ENCODE measurements around the gene ECHDC1.

ECHDC1 gene

DNA sequence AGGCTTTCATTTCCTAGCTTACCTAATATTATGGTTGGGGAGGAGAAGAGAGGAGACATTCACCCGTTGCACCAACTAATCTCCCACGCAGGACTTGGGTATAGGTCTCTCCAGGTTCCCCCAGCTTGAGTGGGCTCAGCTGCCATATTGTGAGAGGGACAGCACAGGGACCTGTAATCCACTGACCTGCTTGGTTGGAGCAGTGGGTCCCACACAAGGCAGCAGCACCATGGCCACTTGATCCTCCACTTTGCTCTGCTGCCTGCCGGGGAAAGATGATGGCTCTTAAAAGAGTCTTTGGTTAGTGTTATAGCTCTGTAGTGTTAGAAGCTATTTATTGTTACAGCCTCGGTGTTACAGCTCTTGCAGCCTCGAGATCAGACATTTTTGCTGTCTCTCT, 22.5 kb upstream of the ECHDC1 start:
- DNase-seq (ENCODE audit: low spot score) = no peak
- in situ Hi-C loops (cut with MboI; ENCODE audit: low pct_unique_long_range_greater_than_20kb, low sequenced_read_pairs, unreplicated experiment) = no loop called here
- TF ChIP-seq, protein P1, sequence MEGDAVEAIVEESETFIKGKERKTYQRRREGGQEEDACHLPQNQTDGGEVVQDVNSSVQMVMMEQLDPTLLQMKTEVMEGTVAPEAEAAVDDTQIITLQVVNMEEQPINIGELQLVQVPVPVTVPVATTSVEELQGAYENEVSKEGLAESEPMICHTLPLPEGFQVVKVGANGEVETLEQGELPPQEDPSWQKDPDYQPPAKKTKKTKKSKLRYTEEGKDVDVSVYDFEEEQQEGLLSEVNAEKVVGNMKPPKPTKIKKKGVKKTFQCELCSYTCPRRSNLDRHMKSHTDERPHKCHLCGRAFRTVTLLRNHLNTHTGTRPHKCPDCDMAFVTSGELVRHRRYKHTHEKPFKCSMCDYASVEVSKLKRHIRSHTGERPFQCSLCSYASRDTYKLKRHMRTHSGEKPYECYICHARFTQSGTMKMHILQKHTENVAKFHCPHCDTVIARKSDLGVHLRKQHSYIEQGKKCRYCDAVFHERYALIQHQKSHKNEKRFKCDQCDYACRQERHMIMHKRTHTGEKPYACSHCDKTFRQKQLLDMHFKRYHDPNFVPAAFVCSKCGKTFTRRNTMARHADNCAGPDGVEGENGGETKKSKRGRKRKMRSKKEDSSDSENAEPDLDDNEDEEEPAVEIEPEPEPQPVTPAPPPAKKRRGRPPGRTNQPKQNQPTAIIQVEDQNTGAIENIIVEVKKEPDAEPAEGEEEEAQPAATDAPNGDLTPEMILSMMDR (IDR thresholded peaks at IDR 0.05; ENCODE audit: extremely low read depth, insufficient read depth, missing control alignments) = no peak

DNA sequence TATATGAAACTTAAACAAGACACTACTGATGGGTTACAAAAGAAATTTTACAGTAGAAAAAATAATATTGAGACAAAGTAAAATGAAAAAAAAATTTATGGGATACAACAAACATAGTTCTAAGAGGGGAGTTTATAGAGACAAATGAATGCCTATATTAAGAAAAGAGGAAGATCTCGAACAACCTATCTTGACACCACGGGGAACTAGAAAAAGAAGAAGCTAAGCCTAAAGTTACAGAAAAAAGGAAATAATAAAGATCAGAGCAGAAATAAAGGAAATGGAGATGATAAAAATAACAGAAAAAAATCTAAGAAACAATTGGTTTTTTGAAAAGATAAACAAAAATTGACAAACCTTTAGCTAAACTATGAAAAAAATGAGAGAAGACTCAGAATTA, 9.1 kb upstream of the ECHDC1 start:
- TF ChIP-seq, protein P1 (IDR thresholded peaks at IDR 0.05; ENCODE audit: extremely low read depth, insufficient read depth, missing control alignments) = no peak
- no peak for DNase-seq (ENCODE audit: low spot score)
- in situ Hi-C loops (cut with MboI; ENCODE audit: low pct_unique_long_range_greater_than_20kb, low sequenced_read_pairs, unreplicated experiment) = no loop called here

DNA sequence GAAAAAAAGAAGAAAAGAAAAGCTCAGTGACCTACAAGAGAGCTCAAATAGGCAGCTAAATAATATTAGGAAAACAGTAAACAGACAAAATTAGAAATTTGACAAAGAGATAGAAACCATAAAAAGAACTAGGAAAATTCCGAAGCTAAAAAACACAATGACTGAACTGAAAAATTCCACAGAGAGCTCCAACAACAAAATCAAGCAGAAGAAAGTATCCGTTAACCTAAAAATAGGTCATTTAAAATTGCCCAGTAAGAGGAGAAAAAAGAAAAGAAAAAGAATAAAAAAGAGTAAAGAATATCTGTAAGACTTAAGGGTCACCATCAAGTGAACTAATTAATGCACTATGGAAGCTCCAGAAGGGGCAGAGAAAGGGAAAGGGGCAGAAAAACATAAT, 6.6 kb upstream of the ECHDC1 start:
- in situ Hi-C loops (cut with MboI; ENCODE audit: low pct_unique_long_range_greater_than_20kb, low sequenced_read_pairs, unreplicated experiment) = no loop called here
- TF ChIP-seq, protein P1 (IDR thresholded peaks at IDR 0.05; ENCODE audit: extremely low read depth, insufficient read depth, missing control alignments) = no peak
- no peak for DNase-seq (ENCODE audit: low spot score)

DNA sequence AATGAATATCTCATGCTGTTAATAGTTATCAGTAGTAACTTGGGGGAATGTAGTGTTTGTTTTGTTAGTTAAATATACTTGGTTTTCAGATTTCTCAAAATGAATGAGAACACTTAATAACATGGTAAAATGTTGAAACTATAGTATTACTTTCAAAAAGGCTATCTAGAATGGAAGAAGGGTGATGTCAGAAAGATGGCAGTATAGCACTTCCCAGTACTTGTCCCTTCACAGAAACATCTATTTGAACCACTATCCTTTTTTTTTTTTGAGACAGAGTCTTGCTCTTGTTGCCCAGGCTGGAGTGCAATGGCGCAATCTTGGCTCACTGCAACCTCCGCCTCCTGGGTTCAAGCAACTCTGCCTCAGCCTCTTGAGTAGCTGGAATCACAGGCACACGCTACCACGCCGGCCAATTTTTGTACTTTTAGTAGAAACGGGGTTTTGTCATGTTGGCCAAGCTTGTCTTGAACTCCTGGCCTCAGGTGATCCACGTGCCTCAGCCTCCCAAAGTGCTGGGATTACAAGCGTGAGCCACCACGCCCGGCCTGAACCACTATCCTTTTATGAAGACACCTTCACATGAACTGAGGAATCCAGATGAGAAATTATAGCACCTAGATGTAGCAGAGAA, 4.7 kb upstream of the ECHDC1 start:
- no peak for DNase-seq (ENCODE audit: low spot score)
- TF ChIP-seq, protein P1 (IDR thresholded peaks at IDR 0.05; ENCODE audit: extremely low read depth, insufficient read depth, missing control alignments) = no peak
- in situ Hi-C loops (cut with MboI; ENCODE audit: low pct_unique_long_range_greater_than_20kb, low sequenced_read_pairs, unreplicated experiment) = no loop called here

DNA sequence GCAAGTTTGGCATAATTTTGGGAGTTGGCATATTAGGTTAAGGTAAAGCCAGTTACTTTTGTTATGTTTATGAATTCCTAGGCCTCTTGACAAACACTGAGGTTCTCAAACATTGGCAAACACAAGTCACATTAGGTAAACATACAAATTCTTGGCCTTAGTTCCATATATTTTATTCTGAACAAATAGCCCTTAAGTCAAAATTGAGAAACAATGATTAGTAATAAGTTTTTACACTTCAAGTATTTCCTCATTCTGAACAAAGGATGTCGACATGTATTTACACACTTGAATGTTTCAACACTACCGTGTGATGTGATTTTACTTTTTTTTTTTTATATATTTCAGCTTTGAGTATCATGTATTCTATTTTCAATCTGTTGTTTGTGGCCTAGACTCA, 3.8 kb upstream of the ECHDC1 start:
- no peak for DNase-seq (ENCODE audit: low spot score)
- TF ChIP-seq, protein P1 (IDR thresholded peaks at IDR 0.05; ENCODE audit: extremely low read depth, insufficient read depth, missing control alignments) = no peak
- in situ Hi-C loops (cut with MboI; ENCODE audit: low pct_unique_long_range_greater_than_20kb, low sequenced_read_pairs, unreplicated experiment) = no loop called here

- TF ChIP-seq, protein P1 (IDR thresholded peaks at IDR 0.05; ENCODE audit: extremely low read depth, insufficient read depth, missing control alignments) = no peak
- DNase-seq (ENCODE audit: low spot score) = no peak
- in situ Hi-C loops (cut with MboI; ENCODE audit: low pct_unique_long_range_greater_than_20kb, low sequenced_read_pairs, unreplicated experiment) = no loop called here
Observed at GRCh38 chr6:127345521-127345920, 2.1 kb upstream of the ECHDC1 start.

Measured in GM13977 (cell line).